H7 (cell line): Measurements from ENCODE around the gene GRM7. TPM values are rescaled to one million over a fixed set of nuclear protein-coding genes. Genes with fewer than 3 reads are reported as not detected.

ENCODE experiments used
- DNase-seq: peaks from one replicate; pipeline ENCODE4 v3.0.0; 2012
- H3K27me3 ChIP-seq: 2 replicates; pipeline ENCODE4 v1.6.0; 2011; ENCODE audit warnings: mild to moderate bottlenecking, low read length; ENCODE audit not compliant: control insufficient read depth, insufficient read depth
- H3K36me3 ChIP-seq: replicated peaks from 2 replicates; pipeline ENCODE4 v1.5.1; 2011; ENCODE audit warnings: low read length; ENCODE audit not compliant: control insufficient read depth, insufficient read depth
- H3K4me3 ChIP-seq: 2 replicates; pipeline ENCODE4 v1.5.1; 2011; ENCODE audit warnings: low read depth, mild to moderate bottlenecking, control low read depth, low read length, moderate library complexity; ENCODE audit not compliant: insufficient read depth
- total RNA-seq: library from RNA; depleted of rRNA; stranded (reverse); fragments of >200 nt; shearing (Covaris generic); gene quantifications from 2 replicates; pipeline ENCODE4 v1.2.3, GENCODE V29; 2014

GRM7 gene
- total RNA-seq, 1 experiment from 2014 or later: 0.14 TPM

GRCh38 chr3:7205535-7205934, 344.6 kb downstream of the GRM7 start:
- no peak for DNase-seq
- Histone ChIP-seq H3K4me3 (no peak overlapping the region), H3K27me3 (no peaks in the 10 kb centered on the region), H3K36me3 (no peaks in the 10 kb centered on the region)

DNA sequence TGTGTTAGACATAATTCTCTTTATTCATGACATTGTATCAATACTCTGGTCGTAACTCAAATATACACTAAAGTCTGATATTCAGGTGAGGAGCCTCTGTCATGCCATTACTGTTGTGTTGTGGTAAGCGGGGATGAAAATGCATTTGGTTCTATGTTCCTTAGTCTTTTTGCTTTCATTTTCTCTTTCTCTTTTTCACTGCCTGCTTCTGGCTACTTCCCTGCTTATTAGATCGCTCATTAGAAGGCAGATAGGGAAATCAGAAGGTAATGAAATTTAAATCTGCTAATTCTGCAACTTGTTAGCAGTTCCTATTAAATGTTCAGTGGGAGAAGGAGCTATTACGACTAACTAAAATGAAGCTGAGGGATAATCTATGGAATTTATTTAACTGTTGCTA, 345.0 kb downstream of the GRM7 start:
- H3K4me3 ChIP-seq: no peak overlapping the region
- H3K27me3 ChIP-seq: no peaks in the 10 kb centered on the region
- H3K36me3 ChIP-seq: no peaks in the 10 kb centered on the region
- no peak for DNase-seq

GRCh38 chr3:7207125-7207524, 346.2 kb downstream of the GRM7 start:
- Histone ChIP-seq H3K36me3 (no peaks in the 10 kb centered on the region), H3K4me3 (no peak overlapping the region), H3K27me3 (no peaks in the 10 kb centered on the region)
- DNase-seq: no peak

- Histone ChIP-seq H3K36me3 (no peaks in the 10 kb centered on the region), H3K27me3 (no peaks in the 10 kb centered on the region), H3K4me3 (no peak overlapping the region)
- DNase-seq: no peak
Measured at GRCh38 chr3:7207928-7208327, 347.0 kb downstream of the GRM7 start.

DNA sequence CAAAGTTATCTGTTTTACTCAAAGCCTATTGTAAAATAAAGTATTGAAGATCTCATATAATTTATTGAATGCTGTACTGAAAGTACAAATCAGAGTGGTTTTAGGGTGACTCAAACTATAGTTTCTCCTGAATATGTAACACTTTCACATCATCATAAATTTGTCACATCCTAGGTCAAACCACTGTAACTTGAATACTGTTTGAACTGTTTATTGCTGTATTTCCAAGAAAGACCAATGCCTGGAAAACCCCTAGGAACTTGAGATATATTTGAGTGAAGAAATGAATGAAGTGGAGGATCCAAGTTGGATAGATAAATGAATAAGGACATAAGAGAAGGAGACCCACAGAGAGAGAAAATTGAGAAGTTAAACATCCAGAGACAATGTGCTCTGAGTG, 348.2 kb downstream of the GRM7 start:
- no peak overlapping the region for H3K4me3 ChIP-seq
- no peaks in the 10 kb centered on the region for H3K27me3 ChIP-seq
- no peak for DNase-seq
- H3K36me3 ChIP-seq: no peaks in the 10 kb centered on the region

GRCh38 chr3:7211740-7212139, 350.8 kb downstream of the GRM7 start:
- Histone ChIP-seq H3K4me3 (no peak overlapping the region), H3K36me3 (no peaks in the 10 kb centered on the region), H3K27me3 (no peaks in the 10 kb centered on the region)
- DNase-seq: no peak

DNA sequence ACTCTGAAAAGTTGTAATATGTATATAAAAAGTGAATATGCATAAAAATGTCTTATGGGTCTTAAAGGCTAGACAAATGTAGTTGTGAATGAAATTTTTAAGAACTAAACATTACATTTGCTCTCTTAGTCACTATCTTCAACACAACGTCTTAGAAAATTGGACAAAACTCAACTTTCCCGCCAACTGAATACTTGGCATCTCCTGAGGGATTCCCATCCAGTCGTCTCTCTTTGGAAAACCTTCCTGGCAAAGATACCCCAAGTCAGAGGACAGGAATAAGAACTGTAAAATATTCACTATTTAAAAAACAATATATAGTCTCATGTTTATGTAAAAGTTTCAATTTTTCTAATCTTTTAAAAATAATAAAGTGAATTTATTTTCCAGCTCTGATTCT, 354.8 kb downstream of the GRM7 start:
- Histone ChIP-seq H3K27me3 (no peaks in the 10 kb centered on the region), H3K4me3 (no peak overlapping the region), H3K36me3 (no peaks in the 10 kb centered on the region)
- DNase-seq: no peak

DNA sequence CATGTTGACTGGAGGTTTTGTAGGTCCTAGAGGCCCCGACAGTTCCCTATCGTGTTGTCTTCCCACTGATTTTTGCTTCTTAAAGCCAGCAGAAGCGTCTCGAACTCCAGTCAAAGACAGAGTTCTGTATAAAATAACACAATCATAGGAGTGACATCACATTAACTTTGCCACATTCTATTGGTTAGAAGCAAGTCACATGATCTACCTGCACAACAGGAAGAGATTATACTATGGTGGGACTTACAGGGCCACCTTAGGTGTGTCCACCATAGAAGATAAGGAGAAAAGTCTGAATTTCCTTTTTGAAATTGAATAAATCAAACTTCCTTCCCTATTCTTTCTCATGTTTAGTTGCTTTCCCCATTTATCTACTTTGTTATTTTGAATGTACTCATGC, 365.5 kb downstream of the GRM7 start:
- Histone ChIP-seq H3K27me3 (no peaks in the 10 kb centered on the region), H3K4me3 (no peak overlapping the region), H3K36me3 (no peaks in the 10 kb centered on the region)
- no peak for DNase-seq

DNA sequence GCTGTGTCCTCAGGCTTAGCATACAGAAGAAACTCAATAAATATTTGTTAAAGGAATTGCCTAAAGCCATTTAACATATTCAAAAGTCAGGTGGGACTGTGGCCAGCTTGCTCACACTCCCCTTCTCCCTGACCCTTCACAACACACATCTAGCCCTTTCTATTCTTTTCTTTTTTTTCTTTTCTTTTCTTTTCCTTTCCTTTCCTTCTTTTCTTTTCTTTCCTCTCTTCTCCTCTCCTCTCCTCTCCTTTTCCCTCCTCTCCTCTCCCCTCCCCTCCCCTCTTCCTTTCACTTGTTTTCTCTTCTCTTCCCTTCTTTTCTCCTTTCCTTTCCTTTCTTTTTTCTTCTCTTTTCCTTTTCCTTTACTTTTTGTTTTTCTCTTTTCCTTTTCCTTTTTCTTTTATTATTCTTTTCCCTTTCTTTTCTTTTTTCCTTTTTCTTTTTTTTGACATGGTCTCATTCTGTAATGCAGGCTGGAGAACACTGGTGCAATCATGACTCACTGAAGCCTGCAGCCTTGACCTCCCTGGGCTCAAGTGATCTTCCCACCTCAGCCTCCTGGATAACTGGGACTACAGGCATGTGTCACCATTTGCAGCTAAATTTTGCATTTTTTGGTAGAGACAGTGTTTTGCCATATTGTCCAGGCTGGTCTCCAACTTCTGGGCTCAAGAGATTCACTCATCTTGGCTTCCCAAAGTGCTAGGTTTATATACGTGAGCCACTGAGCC, 377.8 kb downstream of the GRM7 start:
- Histone ChIP-seq H3K27me3 (no peaks in the 10 kb centered on the region), H3K36me3 (no peaks in the 10 kb centered on the region), H3K4me3 (no peak overlapping the region)
- no peak for DNase-seq

- H3K4me3 ChIP-seq: no peak overlapping the region
- H3K36me3 ChIP-seq: no peaks in the 10 kb centered on the region
- H3K27me3 ChIP-seq: no peaks in the 10 kb centered on the region
- no peak for DNase-seq
Measured at GRCh38 chr3:7241584-7242302, 380.8 kb downstream of the GRM7 start.

DNA sequence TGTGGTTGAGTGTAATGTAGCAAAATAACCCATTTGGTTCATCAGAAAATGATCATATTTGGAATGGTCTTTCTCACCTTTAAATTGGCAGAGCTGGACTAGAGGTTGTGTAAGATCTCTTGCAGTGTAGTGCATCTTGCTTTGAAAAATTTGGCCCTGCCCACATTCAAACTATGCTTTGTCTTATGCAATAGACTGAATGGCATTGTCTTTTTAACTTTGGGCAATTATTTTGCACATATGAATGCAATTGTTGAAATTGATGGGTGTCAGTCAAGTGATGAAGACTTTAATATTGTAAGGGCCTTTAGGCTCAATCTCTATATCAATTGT, 381.4 kb downstream of the GRM7 start:
- H3K27me3 ChIP-seq: no peaks in the 10 kb centered on the region
- H3K4me3 ChIP-seq: no peak overlapping the region
- H3K36me3 ChIP-seq: no peaks in the 10 kb centered on the region
- DNase-seq: no peak

DNA sequence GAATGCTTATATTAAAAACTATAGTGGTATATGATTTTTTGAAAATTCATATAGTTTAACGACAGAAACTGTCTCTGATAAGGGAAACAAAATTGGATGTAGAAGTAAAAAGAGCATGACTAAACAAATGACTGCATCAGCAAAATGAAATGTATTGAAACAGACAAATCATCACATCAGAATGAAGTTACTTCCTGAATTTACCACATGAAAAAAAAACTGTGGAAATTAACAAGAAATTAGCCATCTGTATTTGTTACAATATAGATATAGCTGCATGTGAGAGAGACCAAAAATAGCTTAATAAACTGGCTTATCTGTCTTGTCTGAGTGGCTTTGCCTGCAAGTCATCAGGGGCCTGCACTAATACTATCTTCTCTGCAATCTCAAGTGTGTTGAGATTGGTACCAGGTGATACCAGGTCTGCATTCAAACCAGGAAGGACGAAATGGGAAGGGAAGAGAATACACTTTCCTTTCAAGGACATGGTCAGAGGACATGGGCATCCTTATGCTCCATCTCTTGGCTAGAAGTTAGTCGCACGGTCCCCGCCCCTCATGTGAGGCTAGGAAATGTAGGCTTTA, 388.7 kb downstream of the GRM7 start:
- Histone ChIP-seq H3K27me3 (no peaks in the 10 kb centered on the region), H3K36me3 (no peaks in the 10 kb centered on the region), H3K4me3 (no peak overlapping the region)
- no peak for DNase-seq

GRCh38 chr3:7254251-7254650, 393.3 kb downstream of the GRM7 start:
- no peak for DNase-seq
- Histone ChIP-seq H3K27me3 (no peaks in the 10 kb centered on the region), H3K4me3 (no peak overlapping the region), H3K36me3 (no peaks in the 10 kb centered on the region)

GRCh38 chr3:7260975-7261374, 400.1 kb downstream of the GRM7 start:
- DNase-seq: peak; percentile 19
- Histone ChIP-seq H3K4me3 (no peak overlapping the region), H3K27me3 (no peaks in the 10 kb centered on the region), H3K36me3 (no peaks in the 10 kb centered on the region)
